Tongue (tissue), 2 donors: Measurements from ENCODE around the gene ENO2. TPM values are rescaled to one million over a fixed set of nuclear protein-coding genes. Genes with fewer than 3 reads are reported as not detected.

Experiments
- DNase-seq: peaks from one replicate; pipeline ENCODE4 v3.0.0-alpha.2; 2015
- total RNA-seq: library from RNA; depleted of rRNA; stranded (reverse); fragments of >200 nt; gene quantifications from one replicate; pipeline ENCODE4 v1.2.3, GENCODE V29; 2014

The ENO2 gene
- total RNA-seq, 1 donor from 2014 or later: 5.5 TPM

DNA sequence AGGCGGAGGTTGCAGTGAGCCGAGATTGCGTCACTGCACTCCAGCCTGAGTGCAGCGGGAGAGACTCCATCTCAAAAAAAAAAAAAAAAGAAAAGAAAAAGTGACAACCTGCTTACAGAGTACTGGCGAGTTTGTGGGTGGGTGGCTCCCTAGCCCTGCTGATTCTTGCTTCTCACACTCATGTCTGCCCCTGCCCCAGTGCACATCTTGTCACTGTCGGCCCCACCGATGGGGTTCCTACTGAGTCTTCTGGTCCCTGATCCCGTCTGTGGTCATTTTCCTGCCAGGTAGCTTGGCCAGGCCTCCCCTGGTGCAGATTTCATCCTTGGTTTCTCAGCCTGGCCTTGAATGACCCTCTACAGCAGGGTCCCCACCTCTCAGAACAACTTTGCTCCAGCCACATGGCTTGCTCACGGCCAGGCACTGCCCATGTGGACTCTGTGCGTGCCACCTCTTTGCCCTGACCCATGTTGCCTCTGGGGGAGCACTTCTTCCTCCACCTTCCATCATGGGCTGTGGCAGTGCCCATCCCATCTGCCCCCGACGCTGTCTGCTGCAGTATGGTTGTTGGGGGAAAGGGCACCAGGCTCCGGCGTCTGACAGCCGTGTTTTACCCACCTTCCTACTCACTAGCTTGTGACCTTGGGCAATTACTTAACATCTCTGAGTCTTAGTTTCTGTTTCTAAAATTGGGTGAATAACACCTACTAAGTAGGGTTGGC, 34.7 kb downstream of the ENO2 start:
- DNase-seq: no peak

DNA sequence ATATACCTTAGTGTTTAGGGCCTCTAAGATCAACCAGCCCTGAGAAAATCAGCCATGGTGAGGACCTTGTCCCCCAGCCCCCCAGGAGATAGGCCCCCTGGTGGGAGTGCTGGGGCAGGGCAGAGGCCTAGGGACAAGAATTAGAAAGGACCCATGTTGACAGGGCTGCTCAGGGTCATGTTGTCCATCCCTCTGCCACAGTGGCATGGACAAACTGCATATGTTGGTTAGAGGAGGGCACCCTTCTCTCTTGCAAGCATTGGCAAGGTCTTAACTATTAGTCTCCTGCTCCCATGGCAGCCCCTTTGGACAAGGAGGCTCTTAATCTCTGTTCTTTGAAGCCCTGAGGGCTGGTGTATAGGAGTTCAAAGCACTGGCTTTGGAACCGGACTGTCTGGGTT, 36.0 kb downstream of the ENO2 start:
- DNase-seq: no peak

DNA sequence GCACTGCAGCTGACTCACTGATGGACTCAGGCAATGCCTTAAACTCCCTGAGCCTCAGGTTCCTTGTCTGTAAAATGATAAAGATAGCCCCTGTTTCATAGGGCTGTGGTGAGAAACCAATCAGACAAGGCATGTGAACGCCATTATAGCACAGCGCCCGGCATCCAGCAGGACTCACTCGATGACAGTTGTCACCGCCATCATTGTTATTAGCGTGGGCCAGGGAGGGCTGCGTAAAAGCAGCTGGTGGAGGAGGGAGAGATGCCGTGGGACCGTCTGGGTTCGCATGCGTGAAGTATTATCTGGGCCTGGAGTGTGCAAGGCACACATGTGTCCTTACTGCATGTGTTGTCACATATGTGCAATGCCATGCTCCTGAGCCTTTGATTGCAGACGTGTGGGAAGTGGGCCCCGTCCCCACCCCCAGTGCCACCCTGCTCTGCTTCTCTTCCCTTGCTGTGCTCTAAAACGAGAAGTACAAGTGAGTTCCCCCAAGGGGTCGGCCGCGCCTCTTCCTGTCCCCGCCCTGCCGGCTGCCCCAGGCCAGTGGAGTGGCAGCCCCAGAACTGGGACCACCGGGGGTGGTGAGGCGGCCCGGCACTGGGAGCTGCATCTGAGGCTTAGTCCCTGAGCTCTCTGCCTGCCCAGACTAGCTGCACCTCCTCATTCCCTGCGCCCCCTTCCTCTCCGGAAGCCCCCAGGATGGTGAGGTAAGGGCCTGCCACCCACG, 36.6 kb downstream of the ENO2 start, which contains the start of gene PTPN6:
Gene PTPN6 (plus strand): TSS at position 546 of the 730 bp plus-strand sequence. CDS start 157 bp downstream, at position 703.
- no peak for DNase-seq

GRCh38 chr12:6951551-6952120, 37.3 kb downstream of the ENO2 start:
- no peak for DNase-seq

- DNase-seq: no peak
These were observed 37.9 kb downstream of the ENO2 start for GRCh38 chr12:6952121-6952862.

- no peak for DNase-seq
These were observed 38.6 kb downstream of the ENO2 start for GRCh38 chr12:6952863-6953441.

- DNase-seq: peak; percentile 83
These were observed 39.3 kb downstream of the ENO2 start for GRCh38 chr12:6953442-6954315.

GRCh38 chr12:6954316-6955107, 40.1 kb downstream of the ENO2 start:
- no peak for DNase-seq

- DNase-seq: no peak
These were observed 41.0 kb downstream of the ENO2 start for GRCh38 chr12:6955108-6956020.

DNA sequence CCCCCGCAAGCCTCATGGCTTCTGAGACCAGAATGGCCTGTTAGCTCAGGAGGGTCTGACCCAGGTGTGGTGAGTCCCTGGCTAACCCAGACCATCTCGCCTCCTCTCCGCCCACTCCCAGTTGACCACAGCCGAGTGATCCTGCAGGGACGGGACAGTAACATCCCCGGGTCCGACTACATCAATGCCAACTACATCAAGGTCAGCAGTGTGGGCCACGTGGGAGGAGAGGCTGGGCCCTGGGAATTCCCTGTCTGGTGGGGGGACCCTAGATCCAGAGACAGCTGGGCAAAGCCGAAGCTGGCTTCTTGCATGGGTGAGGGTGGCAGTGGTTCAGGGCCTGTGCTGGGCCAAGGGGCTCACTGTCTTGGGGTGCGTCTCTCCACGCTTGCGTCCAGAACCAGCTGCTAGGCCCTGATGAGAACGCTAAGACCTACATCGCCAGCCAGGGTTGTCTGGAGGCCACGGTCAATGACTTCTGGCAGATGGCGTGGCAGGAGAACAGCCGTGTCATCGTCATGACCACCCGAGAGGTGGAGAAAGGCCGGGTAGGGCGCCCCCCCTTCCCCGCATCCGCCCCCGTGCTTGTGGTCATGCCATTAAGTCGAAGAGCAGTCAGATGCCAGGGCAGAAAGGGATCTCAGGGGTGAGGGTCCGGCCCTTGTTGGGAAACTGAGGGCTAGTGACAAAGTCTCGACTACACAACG, 41.8 kb downstream of the ENO2 start:
- no peak for DNase-seq

DNA sequence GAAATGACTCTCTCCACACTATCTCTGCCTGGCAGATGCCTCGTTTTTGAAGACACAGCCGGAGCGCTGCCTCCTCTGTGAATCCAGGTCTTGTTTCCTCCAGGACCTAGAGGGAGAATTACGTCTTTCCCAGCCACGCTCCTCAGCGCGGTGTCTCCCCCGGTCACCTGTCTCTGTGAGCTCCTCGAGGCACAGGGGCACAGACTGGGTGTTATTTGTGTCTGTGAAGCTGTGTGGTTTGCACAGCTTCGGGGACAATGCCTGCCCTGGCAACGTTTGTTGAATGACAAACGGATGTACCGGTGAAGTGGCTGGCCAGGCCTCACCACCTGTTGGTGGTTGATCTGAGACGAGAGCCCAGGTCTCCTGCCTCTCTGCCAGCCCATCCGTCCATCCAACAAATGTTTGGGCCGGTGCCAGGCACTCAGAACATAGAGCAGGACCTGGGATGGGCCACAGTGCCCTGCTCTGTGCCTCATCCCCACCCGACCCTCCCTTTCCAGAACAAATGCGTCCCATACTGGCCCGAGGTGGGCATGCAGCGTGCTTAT, 42.8 kb downstream of the ENO2 start:
- DNase-seq: no peak

DNA sequence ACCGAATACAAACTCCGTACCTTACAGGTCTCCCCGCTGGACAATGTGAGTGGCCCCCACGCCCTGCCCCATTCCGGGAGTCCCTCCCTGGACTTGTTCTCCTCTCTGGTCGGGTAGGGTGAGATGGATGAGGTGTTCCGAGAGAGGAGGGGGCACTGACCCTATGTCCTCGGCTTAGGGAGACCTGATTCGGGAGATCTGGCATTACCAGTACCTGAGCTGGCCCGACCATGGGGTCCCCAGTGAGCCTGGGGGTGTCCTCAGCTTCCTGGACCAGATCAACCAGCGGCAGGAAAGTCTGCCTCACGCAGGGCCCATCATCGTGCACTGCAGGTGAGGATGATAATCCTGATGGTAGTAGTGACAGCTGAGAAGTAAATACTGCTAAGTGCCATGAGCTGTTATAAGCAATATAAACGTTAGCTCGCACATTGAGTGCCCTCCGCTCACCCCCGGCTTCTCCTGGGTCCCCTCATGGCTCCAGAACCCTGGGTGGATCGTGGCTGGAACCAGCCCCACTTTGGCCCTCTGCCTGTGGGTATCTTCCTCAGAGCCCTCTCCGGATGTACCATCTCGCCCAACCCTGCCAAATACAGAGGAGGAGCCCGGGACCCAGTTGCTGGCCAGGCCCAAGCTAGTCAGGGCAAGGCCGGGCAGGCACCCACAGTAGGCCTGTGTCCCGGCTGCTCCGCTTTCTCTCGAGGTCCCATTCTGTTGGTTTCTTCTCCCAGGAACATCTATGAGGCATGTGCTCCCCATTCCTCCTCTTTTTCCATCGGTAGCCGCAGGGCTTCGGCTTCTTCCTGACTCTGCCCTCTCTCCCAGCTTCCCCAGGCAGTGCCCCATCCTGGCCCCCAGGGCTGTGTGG, 43.6 kb downstream of the ENO2 start:
- no peak for DNase-seq

DNA sequence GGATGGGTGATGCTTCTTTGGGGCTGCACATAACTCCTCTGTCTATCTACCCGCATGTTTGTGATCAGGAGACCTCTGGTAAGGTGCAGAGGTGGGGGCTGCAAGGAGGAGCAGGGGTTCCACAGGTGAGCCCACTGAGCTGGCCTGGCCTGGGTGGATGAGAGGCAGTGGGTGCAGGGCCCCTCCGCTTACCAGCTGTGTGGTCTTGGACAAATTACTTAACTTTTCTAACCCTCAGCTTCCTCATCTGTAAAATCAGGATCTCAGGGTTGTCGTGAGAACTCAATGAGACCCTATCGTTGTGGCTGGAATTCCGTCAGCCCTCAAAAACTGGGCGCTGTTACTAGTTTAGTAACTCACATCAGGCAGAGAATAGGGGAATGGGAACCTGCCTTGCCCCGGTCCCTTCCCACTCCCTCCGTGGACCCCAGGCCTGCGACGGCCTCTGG, 44.3 kb downstream of the ENO2 start:
- DNase-seq: no peak

- DNase-seq: no peak
These were observed 44.9 kb downstream of the ENO2 start for GRCh38 chr12:6959058-6959804.

- DNase-seq: no peak
These were observed 45.6 kb downstream of the ENO2 start for GRCh38 chr12:6959805-6960592.
